Measurements from ENCODE around the gene ZNF182.

DNA sequence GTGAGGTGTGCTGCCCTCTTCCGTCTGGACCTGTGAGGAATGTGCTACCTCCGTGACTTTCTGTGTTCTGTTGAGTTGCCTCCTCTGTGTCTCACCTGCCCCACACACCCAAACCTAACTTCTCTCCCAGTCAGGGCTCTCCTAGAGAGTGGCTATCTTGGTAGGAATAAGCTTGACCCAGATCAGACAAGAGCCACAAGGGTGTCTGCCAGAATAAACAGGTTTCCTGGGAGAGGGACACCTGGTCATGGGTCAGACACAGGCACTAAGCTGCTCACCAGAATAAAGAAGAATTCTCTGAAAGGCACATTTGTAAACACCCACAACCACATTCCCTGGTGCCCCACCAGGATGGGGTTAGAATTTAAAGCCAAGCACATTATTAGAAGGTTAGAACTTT lies 11.1 kb downstream of the ZNF182 start:
- TF ChIP-seq, protein P1, sequence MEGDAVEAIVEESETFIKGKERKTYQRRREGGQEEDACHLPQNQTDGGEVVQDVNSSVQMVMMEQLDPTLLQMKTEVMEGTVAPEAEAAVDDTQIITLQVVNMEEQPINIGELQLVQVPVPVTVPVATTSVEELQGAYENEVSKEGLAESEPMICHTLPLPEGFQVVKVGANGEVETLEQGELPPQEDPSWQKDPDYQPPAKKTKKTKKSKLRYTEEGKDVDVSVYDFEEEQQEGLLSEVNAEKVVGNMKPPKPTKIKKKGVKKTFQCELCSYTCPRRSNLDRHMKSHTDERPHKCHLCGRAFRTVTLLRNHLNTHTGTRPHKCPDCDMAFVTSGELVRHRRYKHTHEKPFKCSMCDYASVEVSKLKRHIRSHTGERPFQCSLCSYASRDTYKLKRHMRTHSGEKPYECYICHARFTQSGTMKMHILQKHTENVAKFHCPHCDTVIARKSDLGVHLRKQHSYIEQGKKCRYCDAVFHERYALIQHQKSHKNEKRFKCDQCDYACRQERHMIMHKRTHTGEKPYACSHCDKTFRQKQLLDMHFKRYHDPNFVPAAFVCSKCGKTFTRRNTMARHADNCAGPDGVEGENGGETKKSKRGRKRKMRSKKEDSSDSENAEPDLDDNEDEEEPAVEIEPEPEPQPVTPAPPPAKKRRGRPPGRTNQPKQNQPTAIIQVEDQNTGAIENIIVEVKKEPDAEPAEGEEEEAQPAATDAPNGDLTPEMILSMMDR (IDR thresholded peaks at IDR 0.05), result no peak
- no peak for TF ChIP-seq POLR2A (IDR thresholded peaks at IDR 0.05)
